Upper lobe of right lung (tissue), 1 donor: ENCODE data around the gene SNCB. TPM values are rescaled to one million over a fixed set of nuclear protein-coding genes. Genes with fewer than 3 reads are reported as not detected.

ENCODE experiments used
- ATAC-seq: fragments of 200-7000 bp; cut with Tn5 transposase; one replicate; pipeline ENCODE4 v1.9.1; 2020; ENCODE audit warnings: mild to moderate bottlenecking, moderate library complexity
- DNase-seq: peaks from one replicate; pipeline ENCODE4 v3.0.0-alpha.2; 2020
- H3K27ac ChIP-seq: fragments of 200-600 bp; one replicate; pipeline ENCODE4 v1.8.0; 2022
- H3K27me3 ChIP-seq: fragments of 200-600 bp; one replicate; pipeline ENCODE4 v1.8.0; 2022; ENCODE audit warnings: mild to moderate bottlenecking
- H3K36me3 ChIP-seq: fragments of 200-600 bp; one replicate; pipeline ENCODE4 v1.8.0; 2022
- H3K4me1 ChIP-seq: fragments of 200-600 bp; one replicate; pipeline ENCODE4 v1.8.0; 2022
- H3K4me3 ChIP-seq: fragments of 200-600 bp; one replicate; pipeline ENCODE4 v1.8.0; 2022; ENCODE audit warnings: mild to moderate bottlenecking
- H3K9me3 ChIP-seq: fragments of 200-600 bp; one replicate; pipeline ENCODE4 v1.8.0; 2022
- CTCF ChIP-seq: fragments of 200-600 bp; IDR thresholded peaks from one replicate; pipeline ENCODE4 v1.8.0; 2022; ENCODE audit warnings: antibody characterized with exemption
- intact Hi-C: fragments of 100-400 bp; cut with DNase I; formaldehyde crosslinking; loops from one replicate; pipeline ENCODE4 v1.11.0; 2022
- total RNA-seq: library from RNA; stranded (reverse); fragmentation: NEBNext Ultra II Directional; extraction: Animal tissue kit (Norgen Biotek cat#: 25700); gene quantifications from one replicate; pipeline ENCODE4 v1.2.1, GENCODE V29; 2021
- donor health status: DM: no; HTN: yes; CAD: no; lungs with severe emphysema.

The SNCB gene
- total RNA-seq, 1 donor from 2014 or later: not detected

GRCh38 chr5:176616511-176616910, 13.8 kb downstream of the SNCB start:
- H3K27me3 ChIP-seq: peaks cover 52% of the 10 kb centered on the region
- ATAC-seq (no peak), DNase-seq (no peak)
- no peak overlapping the region for H3K27ac ChIP-seq
- peaks cover 6% of the 10 kb centered on the region for H3K4me1 ChIP-seq
- H3K4me3 ChIP-seq: no peak overlapping the region
- H3K9me3 ChIP-seq: no peaks in the 10 kb centered on the region
- no peak for TF ChIP-seq CTCF
- H3K36me3 ChIP-seq: no peaks in the 10 kb centered on the region
- intact Hi-C loops: no loop called here

GRCh38 chr5:176614805-176615478, 15.4 kb downstream of the SNCB start:
- Histone ChIP-seq H3K4me1 (peaks cover 13% of the 10 kb centered on the region), H3K27ac (no peak overlapping the region), H3K4me3 (no peak overlapping the region), H3K9me3 (no peaks in the 10 kb centered on the region), H3K36me3 (no peaks in the 10 kb centered on the region), H3K27me3 (peaks cover 36% of the 10 kb centered on the region)
- no peak for TF ChIP-seq CTCF
- intact Hi-C loops: no loop called here
- DNase-seq (no peak), ATAC-seq (no peak)

GRCh38 chr5:176612855-176613254, 17.5 kb downstream of the SNCB start:
- Histone ChIP-seq H3K9me3 (no peaks in the 10 kb centered on the region), H3K27ac (no peak overlapping the region), H3K4me3 (no peak overlapping the region), H3K36me3 (no peaks in the 10 kb centered on the region), H3K27me3 (peaks cover 15% of the 10 kb centered on the region), H3K4me1 (peaks cover 7% of the 10 kb centered on the region)
- no peak for DNase-seq
- no peak for ATAC-seq
- intact Hi-C loops: no loop called here
- TF ChIP-seq CTCF: no peak

GRCh38 chr5:176612008-176612407, 18.3 kb downstream of the SNCB start:
- Histone ChIP-seq H3K4me3 (no peak overlapping the region), H3K4me1 (peaks cover 7% of the 10 kb centered on the region), H3K36me3 (no peaks in the 10 kb centered on the region), H3K9me3 (no peaks in the 10 kb centered on the region), H3K27me3 (peaks cover 9% of the 10 kb centered on the region), H3K27ac (no peak overlapping the region)
- intact Hi-C loops: no loop called here
- no peak for DNase-seq
- ATAC-seq: no peak
- no peak for TF ChIP-seq CTCF

GRCh38 chr5:176611435-176611834, 18.9 kb downstream of the SNCB start:
- H3K4me3 ChIP-seq: no peak overlapping the region
- no peaks in the 10 kb centered on the region for H3K36me3 ChIP-seq
- H3K4me1 ChIP-seq: peaks cover 7% of the 10 kb centered on the region
- no peaks in the 10 kb centered on the region for H3K9me3 ChIP-seq
- no peak for TF ChIP-seq CTCF
- H3K27me3 ChIP-seq: peaks cover 9% of the 10 kb centered on the region
- peak; percentile 81 for DNase-seq
- no peak overlapping the region for H3K27ac ChIP-seq
- intact Hi-C loops: no loop called here
- ATAC-seq: peak; percentile 36

- peaks cover 6% of the 10 kb centered on the region for H3K27me3 ChIP-seq
- ATAC-seq: no peak
Observed at GRCh38 chr5:176610435-176610773, 19.9 kb downstream of the SNCB start.

More at GRCh38 chr5:176610435-176610773, 19.9 kb downstream of the SNCB start:
- Histone ChIP-seq H3K36me3 (no peaks in the 10 kb centered on the region), H3K4me3 (peak overlapping the region; percentile 69), H3K9me3 (no peaks in the 10 kb centered on the region), H3K27ac (no peak overlapping the region), H3K4me1 (peaks cover 7% of the 10 kb centered on the region)
- no peak for DNase-seq
- intact Hi-C loops: no loop called here
- TF ChIP-seq CTCF: no peak
